ENCODE measurements around the gene ARHGAP6.

ARHGAP6 gene

DNA sequence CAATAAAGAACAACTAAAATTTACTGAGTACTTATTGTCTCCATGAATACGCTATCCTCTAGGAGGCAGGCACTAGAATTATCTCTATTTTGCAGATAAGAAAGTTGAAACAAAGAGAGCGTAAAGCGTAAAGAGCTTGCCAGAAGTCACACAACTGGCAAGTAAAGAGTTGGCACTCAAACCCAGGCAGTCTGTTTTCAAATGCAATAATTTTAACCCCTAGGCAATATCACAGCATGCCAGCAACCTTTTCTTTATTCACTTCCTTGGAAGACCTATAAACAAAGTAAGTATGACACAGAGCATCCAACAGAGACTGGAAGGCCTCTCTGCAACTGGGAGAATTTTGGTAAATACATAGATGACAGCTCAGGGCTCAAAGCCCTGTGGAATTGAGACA, 395.7 kb downstream of the ARHGAP6 start:
- TF ChIP-seq ARNTL (CRISPR knock-in tag; IDR thresholded peaks at IDR 0.05; ENCODE audit: borderline replicate concordance, low read depth), result no peak
- TF ChIP-seq BACH2 (CRISPR knock-in tag; IDR thresholded peaks at IDR 0.05; ENCODE audit: borderline replicate concordance), result no peak
- no peak for TF ChIP-seq ZC3H10 (CRISPR knock-in tag; IDR thresholded peaks at IDR 0.05)
- TF ChIP-seq ZNF8 (CRISPR knock-in tag; IDR thresholded peaks at IDR 0.05), result no peak
- no peak for TF ChIP-seq SNAI2 (CRISPR knock-in tag; IDR thresholded peaks at IDR 0.05)
- TF ChIP-seq RARB (CRISPR knock-in tag; IDR thresholded peaks at IDR 0.05), result no peak
- no peak for TF ChIP-seq GLIS3 (CRISPR knock-in tag; IDR thresholded peaks at IDR 0.05)
- TF ChIP-seq, protein P1, sequence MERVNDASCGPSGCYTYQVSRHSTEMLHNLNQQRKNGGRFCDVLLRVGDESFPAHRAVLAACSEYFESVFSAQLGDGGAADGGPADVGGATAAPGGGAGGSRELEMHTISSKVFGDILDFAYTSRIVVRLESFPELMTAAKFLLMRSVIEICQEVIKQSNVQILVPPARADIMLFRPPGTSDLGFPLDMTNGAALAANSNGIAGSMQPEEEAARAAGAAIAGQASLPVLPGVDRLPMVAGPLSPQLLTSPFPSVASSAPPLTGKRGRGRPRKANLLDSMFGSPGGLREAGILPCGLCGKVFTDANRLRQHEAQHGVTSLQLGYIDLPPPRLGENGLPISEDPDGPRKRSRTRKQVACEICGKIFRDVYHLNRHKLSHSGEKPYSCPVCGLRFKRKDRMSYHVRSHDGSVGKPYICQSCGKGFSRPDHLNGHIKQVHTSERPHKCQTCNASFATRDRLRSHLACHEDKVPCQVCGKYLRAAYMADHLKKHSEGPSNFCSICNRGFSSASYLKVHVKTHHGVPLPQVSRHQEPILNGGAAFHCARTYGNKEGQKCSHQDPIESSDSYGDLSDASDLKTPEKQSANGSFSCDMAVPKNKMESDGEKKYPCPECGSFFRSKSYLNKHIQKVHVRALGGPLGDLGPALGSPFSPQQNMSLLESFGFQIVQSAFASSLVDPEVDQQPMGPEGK (CRISPR knock-in tag; IDR thresholded peaks at IDR 0.05; ENCODE audit: borderline replicate concordance), result no peak
- no peak for TF ChIP-seq ZNF565 (CRISPR knock-in tag; conservative IDR thresholded peaks at IDR 0.05; ENCODE audit: low read depth)
- no peak for TF ChIP-seq TOX (CRISPR knock-in tag; IDR thresholded peaks at IDR 0.05; ENCODE audit: borderline replicate concordance)
- TF ChIP-seq ZFP3 (CRISPR knock-in tag; IDR thresholded peaks at IDR 0.05), result no peak
- TF ChIP-seq CSDC2 (CRISPR knock-in tag; IDR thresholded peaks at IDR 0.05), result no peak
- no peak for TF ChIP-seq PPARA (CRISPR knock-in tag; IDR thresholded peaks at IDR 0.05; ENCODE audit: borderline replicate concordance)
- TF ChIP-seq ZNF70 (CRISPR knock-in tag; IDR thresholded peaks at IDR 0.05), result no peak
- TF ChIP-seq TCF4 (CRISPR knock-in tag; IDR thresholded peaks at IDR 0.05; ENCODE audit: borderline replicate concordance), result no peak
- no peak for ATAC-seq

DNA sequence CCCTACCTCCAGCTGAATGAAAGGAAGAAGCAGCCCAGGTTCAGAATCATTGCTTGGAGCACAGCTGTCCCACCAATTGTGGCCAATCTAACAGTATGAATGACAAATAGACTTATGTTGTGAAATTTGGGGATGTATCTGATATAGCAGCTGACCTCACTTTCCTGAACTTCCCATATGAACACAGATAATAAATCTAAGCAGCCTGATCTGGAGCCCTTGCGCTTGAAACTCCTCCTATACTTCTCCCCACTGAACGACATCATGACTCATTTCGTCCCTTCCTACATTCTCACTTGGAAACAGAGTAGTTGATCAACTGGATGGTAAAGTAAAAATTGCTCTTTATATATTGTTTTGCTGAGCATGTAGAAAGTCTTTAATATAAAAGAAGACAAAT, 396.7 kb downstream of the ARHGAP6 start:
- ATAC-seq, result no peak
- TF ChIP-seq ZNF70 (CRISPR knock-in tag; IDR thresholded peaks at IDR 0.05), result no peak
- TF ChIP-seq, protein P1 (CRISPR knock-in tag; IDR thresholded peaks at IDR 0.05; ENCODE audit: borderline replicate concordance), result no peak
- no peak for TF ChIP-seq GLIS3 (CRISPR knock-in tag; IDR thresholded peaks at IDR 0.05)
- TF ChIP-seq RARB (CRISPR knock-in tag; IDR thresholded peaks at IDR 0.05), result no peak
- TF ChIP-seq, protein P2, sequence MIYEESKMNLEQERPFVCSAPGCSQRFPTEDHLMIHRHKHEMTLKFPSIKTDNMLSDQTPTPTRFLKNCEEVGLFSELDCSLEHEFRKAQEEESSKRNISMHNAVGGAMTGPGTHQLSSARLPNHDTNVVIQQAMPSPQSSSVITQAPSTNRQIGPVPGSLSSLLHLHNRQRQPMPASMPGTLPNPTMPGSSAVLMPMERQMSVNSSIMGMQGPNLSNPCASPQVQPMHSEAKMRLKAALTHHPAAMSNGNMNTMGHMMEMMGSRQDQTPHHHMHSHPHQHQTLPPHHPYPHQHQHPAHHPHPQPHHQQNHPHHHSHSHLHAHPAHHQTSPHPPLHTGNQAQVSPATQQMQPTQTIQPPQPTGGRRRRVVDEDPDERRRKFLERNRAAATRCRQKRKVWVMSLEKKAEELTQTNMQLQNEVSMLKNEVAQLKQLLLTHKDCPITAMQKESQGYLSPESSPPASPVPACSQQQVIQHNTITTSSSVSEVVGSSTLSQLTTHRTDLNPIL (CRISPR knock-in tag; IDR thresholded peaks at IDR 0.05; ENCODE audit: low read depth), result no peak
- no peak for TF ChIP-seq SNAI2 (CRISPR knock-in tag; IDR thresholded peaks at IDR 0.05)
- no peak for TF ChIP-seq TCF4 (CRISPR knock-in tag; IDR thresholded peaks at IDR 0.05; ENCODE audit: borderline replicate concordance)
- no peak for TF ChIP-seq PPARA (CRISPR knock-in tag; IDR thresholded peaks at IDR 0.05; ENCODE audit: borderline replicate concordance)
- TF ChIP-seq BACH2 (CRISPR knock-in tag; IDR thresholded peaks at IDR 0.05; ENCODE audit: borderline replicate concordance), result no peak
- TF ChIP-seq CSDC2 (CRISPR knock-in tag; IDR thresholded peaks at IDR 0.05), result no peak
- TF ChIP-seq, protein P3, sequence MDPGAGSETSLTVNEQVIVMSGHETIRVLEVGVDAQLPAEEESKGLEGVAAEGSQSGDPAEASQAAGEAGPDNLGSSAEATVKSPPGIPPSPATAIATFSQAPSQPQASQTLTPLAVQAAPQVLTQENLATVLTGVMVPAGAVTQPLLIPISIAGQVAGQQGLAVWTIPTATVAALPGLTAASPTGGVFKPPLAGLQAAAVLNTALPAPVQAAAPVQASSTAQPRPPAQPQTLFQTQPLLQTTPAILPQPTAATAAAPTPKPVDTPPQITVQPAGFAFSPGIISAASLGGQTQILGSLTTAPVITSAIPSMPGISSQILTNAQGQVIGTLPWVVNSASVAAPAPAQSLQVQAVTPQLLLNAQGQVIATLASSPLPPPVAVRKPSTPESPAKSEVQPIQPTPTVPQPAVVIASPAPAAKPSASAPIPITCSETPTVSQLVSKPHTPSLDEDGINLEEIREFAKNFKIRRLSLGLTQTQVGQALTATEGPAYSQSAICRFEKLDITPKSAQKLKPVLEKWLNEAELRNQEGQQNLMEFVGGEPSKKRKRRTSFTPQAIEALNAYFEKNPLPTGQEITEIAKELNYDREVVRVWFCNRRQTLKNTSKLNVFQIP (CRISPR knock-in tag; IDR thresholded peaks at IDR 0.05; ENCODE audit: borderline replicate concordance, low read depth), result no peak
- no peak for TF ChIP-seq ARNTL (CRISPR knock-in tag; IDR thresholded peaks at IDR 0.05; ENCODE audit: borderline replicate concordance, low read depth)
- TF ChIP-seq ZNF8 (CRISPR knock-in tag; IDR thresholded peaks at IDR 0.05), result no peak
- no peak for TF ChIP-seq ZFP30 (CRISPR knock-in tag; IDR thresholded peaks at IDR 0.05)
- no peak for TF ChIP-seq ISL1 (CRISPR knock-in tag; IDR thresholded peaks at IDR 0.05)
- TF ChIP-seq OSR1 (CRISPR knock-in tag; IDR thresholded peaks at IDR 0.05), result no peak

DNA sequence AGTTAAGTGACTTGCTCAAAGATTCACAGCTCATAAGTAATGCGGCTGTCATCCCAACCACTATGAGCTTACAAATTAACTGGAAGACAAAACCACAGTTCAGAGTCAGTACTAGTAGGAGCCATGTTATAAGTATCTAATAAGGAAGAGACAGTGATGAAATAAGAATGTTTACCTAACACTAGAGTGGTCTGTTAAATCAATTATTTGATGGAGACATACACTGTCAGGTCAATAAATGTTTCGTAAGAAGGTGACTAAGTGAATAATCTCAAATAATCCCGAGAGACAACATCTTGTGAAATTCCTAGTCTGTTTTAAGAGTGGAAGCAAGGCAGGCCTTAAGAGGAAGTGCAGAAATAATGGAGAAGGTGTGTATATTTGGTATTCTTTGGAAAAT, 398.3 kb downstream of the ARHGAP6 start:
- no peak for ATAC-seq
- TF ChIP-seq, protein P4, sequence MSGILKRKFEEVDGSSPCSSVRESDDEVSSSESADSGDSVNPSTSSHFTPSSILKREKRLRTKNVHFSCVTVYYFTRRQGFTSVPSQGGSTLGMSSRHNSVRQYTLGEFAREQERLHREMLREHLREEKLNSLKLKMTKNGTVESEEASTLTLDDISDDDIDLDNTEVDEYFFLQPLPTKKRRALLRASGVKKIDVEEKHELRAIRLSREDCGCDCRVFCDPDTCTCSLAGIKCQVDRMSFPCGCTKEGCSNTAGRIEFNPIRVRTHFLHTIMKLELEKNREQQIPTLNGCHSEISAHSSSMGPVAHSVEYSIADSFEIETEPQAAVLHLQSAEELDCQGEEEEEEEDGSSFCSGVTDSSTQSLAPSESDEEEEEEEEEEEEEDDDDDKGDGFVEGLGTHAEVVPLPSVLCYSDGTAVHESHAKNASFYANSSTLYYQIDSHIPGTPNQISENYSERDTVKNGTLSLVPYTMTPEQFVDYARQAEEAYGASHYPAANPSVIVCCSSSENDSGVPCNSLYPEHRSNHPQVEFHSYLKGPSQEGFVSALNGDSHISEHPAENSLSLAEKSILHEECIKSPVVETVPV (CRISPR knock-in tag; IDR thresholded peaks at IDR 0.05), result no peak
- TF ChIP-seq SNAI2 (CRISPR knock-in tag; IDR thresholded peaks at IDR 0.05) (no peak), GLIS3 (CRISPR knock-in tag; IDR thresholded peaks at IDR 0.05) (no peak), RARB (CRISPR knock-in tag; IDR thresholded peaks at IDR 0.05) (no peak), ESRRG (CRISPR knock-in tag; IDR thresholded peaks at IDR 0.05) (no peak), ZFP30 (CRISPR knock-in tag; IDR thresholded peaks at IDR 0.05) (no peak), CSDC2 (CRISPR knock-in tag; IDR thresholded peaks at IDR 0.05) (no peak), ZNF565 (CRISPR knock-in tag; conservative IDR thresholded peaks at IDR 0.05; ENCODE audit: low read depth) (no peak)
- TF ChIP-seq, protein P5, sequence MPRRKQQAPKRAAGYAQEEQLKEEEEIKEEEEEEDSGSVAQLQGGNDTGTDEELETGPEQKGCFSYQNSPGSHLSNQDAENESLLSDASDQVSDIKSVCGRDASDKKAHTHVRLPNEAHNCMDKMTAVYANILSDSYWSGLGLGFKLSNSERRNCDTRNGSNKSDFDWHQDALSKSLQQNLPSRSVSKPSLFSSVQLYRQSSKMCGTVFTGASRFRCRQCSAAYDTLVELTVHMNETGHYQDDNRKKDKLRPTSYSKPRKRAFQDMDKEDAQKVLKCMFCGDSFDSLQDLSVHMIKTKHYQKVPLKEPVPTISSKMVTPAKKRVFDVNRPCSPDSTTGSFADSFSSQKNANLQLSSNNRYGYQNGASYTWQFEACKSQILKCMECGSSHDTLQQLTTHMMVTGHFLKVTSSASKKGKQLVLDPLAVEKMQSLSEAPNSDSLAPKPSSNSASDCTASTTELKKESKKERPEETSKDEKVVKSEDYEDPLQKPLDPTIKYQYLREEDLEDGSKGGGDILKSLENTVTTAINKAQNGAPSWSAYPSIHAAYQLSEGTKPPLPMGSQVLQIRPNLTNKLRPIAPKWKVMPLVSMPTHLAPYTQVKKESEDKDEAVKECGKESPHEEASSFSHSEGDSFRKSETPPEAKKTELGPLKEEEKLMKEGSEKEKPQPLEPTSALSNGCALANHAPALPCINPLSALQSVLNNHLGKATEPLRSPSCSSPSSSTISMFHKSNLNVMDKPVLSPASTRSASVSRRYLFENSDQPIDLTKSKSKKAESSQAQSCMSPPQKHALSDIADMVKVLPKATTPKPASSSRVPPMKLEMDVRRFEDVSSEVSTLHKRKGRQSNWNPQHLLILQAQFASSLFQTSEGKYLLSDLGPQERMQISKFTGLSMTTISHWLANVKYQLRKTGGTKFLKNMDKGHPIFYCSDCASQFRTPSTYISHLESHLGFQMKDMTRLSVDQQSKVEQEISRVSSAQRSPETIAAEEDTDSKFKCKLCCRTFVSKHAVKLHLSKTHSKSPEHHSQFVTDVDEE (CRISPR knock-in tag; IDR thresholded peaks at IDR 0.05), result no peak
